HEK293T (cell line): Measurements from ENCODE around the gene OR1B1.

Source experiments
- CTCF ChIA-PET: fragments of 350-600 bp; formaldehyde crosslinking; extraction: SDS; loops from one replicate; lab custom pipeline; 2021; ENCODE audit warnings: antibody characterized with exemption, inconsistent platforms; lab: Yijun Ruan, JAX
- POLR2A ChIA-PET: fragments of 350-600 bp; formaldehyde crosslinking; extraction: SDS; loops from one replicate; lab custom pipeline; 2020; ENCODE audit warnings: antibody characterized with exemption, inconsistent platforms; lab: Yijun Ruan, JAX
- DNase-seq: peaks from one replicate; pipeline ENCODE4 v3.0.0; 2012; ENCODE audit warnings: mixed read lengths; ENCODE audit errors: extremely low spot score
- ARNT ChIP-seq: fragments of 450-650 bp; IDR thresholded peaks from 2 replicates; pipeline ENCODE4 v1.6.1; 2017; ENCODE audit warnings: mild to moderate bottlenecking
- BHLHE40 ChIP-seq: fragments of 450-650 bp; IDR thresholded peaks from 2 replicates; pipeline ENCODE4 v1.6.1; 2016; ENCODE audit warnings: mild to moderate bottlenecking, moderate library complexity, borderline replicate concordance
- CTBP1 ChIP-seq: fragments of 450-650 bp; IDR thresholded peaks from 2 replicates; pipeline ENCODE4 v1.6.1; 2016; ENCODE audit warnings: borderline replicate concordance
- ELF4 ChIP-seq: fragments of 450-650 bp; IDR thresholded peaks from 2 replicates; pipeline ENCODE4 v1.6.1; 2017; ENCODE audit warnings: antibody characterized with exemption
- FOXA1 ChIP-seq: fragments of 450-650 bp; IDR thresholded peaks from 2 replicates; pipeline ENCODE4 v1.6.1; 2016; ENCODE audit warnings: mild to moderate bottlenecking
- FOXK2 ChIP-seq: fragments of 450-650 bp; IDR thresholded peaks from 2 replicates; pipeline ENCODE4 v1.6.1; 2016; ENCODE audit warnings: mild to moderate bottlenecking
- FOXM1 ChIP-seq: fragments of 450-650 bp; IDR thresholded peaks from 2 replicates; pipeline ENCODE4 v1.6.1; 2017; ENCODE audit warnings: mild to moderate bottlenecking, borderline replicate concordance
- HDGF ChIP-seq: fragments of 450-650 bp; IDR thresholded peaks from 2 replicates; pipeline ENCODE4 v1.6.1; 2017; ENCODE audit warnings: antibody characterized with exemption, borderline replicate concordance
- L3MBTL2 ChIP-seq: fragments of 450-650 bp; conservative IDR thresholded peaks from 2 replicates; pipeline ENCODE4 v1.6.1; 2016; ENCODE audit warnings: mild to moderate bottlenecking
- LEF1 ChIP-seq: fragments of 450-650 bp; IDR thresholded peaks from 2 replicates; pipeline ENCODE4 v1.6.1; 2017; ENCODE audit warnings: mild to moderate bottlenecking, borderline replicate concordance
- NFRKB ChIP-seq: fragments of 450-650 bp; IDR thresholded peaks from 2 replicates; pipeline ENCODE4 v1.6.1; 2016; ENCODE audit warnings: mild to moderate bottlenecking, moderate library complexity
- SP1 ChIP-seq: fragments of 450-650 bp; IDR thresholded peaks from 2 replicates; pipeline ENCODE4 v1.6.1; 2017
- SUZ12 ChIP-seq: fragments of 450-650 bp; IDR thresholded peaks from 2 replicates; pipeline ENCODE4 v1.6.1; 2016; ENCODE audit warnings: mild to moderate bottlenecking
- TARDBP ChIP-seq: fragments of 450-650 bp; IDR thresholded peaks from 2 replicates; pipeline ENCODE4 v1.6.1; 2016
- ZNF384 ChIP-seq: fragments of 450-650 bp; IDR thresholded peaks from 2 replicates; pipeline ENCODE4 v1.6.1; 2016
- TF ChIP-seq, protein P1 (sequence below): fragments of 450-650 bp; IDR thresholded peaks from 2 replicates; pipeline ENCODE4 v1.6.1; 2016

Gene OR1B1

DNA sequence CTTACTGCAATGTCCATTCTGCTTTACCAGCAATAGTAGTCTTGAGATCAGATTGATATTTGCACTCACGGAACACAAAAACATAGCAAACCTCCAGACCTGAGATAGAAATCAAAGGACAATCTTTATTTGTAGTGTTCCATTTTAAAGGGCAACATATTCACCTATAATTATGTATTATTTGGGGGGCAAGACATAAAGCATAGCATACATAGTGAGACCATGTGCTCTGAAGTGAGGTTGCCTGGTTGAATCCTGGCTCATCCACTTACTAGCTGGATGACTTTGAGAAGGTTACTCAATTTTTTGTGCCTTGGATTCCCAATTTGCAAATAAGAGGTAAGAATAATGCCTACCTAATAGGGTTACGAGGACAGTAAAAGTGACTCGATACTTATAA is at the start of gene OR1B1:
Gene OR1B1, minus strand, starts transcription at position 101 of the 400 bp plus-strand sequence.
- TF ChIP-seq L3MBTL2: no peak
- no peak for TF ChIP-seq FOXM1
- no peak for TF ChIP-seq TARDBP
- no peak for TF ChIP-seq ARNT
- TF ChIP-seq NFRKB: no peak
- no peak for TF ChIP-seq BHLHE40
- TF ChIP-seq ZNF384: no peak
- no peak for TF ChIP-seq HDGF
- DNase-seq: no peak
- ChIA-PET CTCF (no interaction called here), POLR2A (no interaction called here)

DNA sequence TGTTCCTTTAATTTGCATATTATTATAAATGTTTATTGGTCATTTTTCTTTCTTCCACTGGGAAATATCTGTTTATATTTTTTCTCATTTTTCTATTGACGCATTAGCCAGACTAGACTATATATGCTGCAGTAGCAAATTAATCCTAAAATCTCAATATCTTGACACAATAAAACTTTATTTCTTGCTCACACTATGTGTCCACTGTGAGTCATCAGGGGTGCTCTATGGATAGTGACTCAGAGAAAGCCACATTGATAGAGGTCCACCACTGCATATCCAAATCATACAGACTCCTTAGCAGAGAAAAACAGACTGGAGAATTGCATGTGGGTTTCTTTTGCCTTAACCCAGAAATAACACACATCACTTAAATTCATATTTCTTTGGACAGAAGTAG is 38.3 kb upstream of the OR1B1 start:
- CTCF ChIA-PET: no interaction called here
- POLR2A ChIA-PET: no interaction called here
- DNase-seq: no peak

DNA sequence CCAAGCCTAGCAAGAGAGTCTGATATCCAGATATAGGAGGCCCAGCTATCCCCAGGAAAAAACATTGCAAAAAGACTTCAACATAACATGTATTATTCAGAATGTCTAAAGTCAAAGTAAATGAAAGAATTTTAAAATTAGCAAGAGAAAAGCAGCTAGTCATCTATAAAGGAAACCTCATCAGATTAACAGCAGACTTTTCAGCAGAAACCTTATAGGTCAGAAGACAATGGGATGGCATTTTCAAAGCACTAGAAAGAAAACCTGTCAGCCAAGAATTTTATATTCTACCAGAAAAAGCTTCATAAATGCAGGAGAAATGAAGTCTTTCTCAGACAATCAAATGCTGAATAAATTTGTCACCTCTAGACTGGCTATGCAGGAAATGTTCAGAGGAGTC is 27.4 kb upstream of the OR1B1 start:
- no peak for DNase-seq
- POLR2A ChIA-PET: no interaction called here
- CTCF ChIA-PET: no interaction called here
- TF ChIP-seq HDGF: no peak
- no peak for TF ChIP-seq BHLHE40
- TF ChIP-seq L3MBTL2: no peak
- no peak for TF ChIP-seq NFRKB
- TF ChIP-seq, protein P1, sequence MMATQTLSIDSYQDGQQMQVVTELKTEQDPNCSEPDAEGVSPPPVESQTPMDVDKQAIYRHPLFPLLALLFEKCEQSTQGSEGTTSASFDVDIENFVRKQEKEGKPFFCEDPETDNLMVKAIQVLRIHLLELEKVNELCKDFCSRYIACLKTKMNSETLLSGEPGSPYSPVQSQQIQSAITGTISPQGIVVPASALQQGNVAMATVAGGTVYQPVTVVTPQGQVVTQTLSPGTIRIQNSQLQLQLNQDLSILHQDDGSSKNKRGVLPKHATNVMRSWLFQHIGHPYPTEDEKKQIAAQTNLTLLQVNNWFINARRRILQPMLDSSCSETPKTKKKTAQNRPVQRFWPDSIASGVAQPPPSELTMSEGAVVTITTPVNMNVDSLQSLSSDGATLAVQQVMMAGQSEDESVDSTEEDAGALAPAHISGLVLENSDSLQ: no peak
- TF ChIP-seq LEF1: no peak
- TF ChIP-seq FOXK2: no peak
- TF ChIP-seq CTBP1: no peak
- TF ChIP-seq FOXA1: no peak
- TF ChIP-seq SUZ12: no peak
- TF ChIP-seq TARDBP: no peak
- no peak for TF ChIP-seq FOXM1
- no peak for TF ChIP-seq ZNF384

More for the DNA sequence above, 38.3 kb upstream of the OR1B1 start:
- TF ChIP-seq SUZ12 (no peak), ELF4 (no peak), ZNF384 (no peak), HDGF (no peak), BHLHE40 (no peak), SP1 (no peak), FOXK2 (no peak)

DNA sequence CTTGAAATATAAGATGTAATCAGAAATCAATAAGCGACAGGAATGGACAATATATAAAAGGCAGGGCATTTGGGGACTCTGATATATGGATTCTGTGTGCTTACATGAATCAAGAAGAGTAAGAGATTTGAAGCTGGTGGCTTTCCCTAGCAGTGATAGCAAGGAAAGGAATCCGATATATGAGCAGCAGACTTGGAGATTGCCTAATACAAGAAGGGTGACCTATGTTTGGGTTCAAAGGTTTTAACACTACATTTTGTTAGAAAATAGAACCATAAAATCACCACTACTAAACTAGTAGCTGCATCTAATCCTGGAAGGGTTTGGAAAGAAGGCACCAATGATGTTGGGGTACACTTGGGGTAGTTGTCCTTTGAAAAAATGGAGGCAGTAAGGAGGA is 15.1 kb upstream of the OR1B1 start:
- TF ChIP-seq BHLHE40 (no peak), HDGF (no peak), ARNT (no peak), ELF4 (no peak), FOXK2 (no peak), ZNF384 (no peak), L3MBTL2 (no peak), CTBP1 (no peak), FOXA1 (no peak), SP1 (no peak), TARDBP (no peak), FOXM1 (no peak), SUZ12 (no peak)
- TF ChIP-seq, protein P1: no peak
- ChIA-PET POLR2A (no interaction called here), CTCF (no interaction called here)
- DNase-seq: no peak

DNA sequence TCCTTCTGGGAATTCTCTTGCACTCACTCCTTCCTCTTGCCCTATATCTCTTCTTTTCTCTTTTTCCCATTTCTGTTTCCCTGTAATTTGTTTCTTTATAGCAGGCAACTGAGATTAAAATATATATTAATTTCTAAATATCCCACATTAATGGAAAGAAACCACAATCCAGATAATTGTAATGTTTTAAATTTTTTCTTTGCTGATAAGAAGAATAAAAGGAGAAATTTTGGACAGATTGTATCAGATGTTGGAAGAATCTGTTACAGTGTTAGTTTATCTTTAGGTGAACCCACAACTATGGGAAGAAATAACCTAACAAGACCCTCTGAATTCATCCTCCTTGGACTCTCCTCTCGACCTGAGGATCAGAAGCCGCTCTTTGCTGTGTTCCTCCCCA is 4.0 kb upstream of the OR1B1 start, which contains the start of gene OR1L1:
Gene OR1L1, plus strand, starts transcription at position 301 of the 400 bp plus-strand sequence. Its CDS starts 0 bp downstream, at position 301.
- POLR2A ChIA-PET: no interaction called here
- CTCF ChIA-PET: no interaction called here
- no peak for DNase-seq
- no peak for TF ChIP-seq ELF4
- TF ChIP-seq LEF1: no peak
- TF ChIP-seq SUZ12: no peak
- TF ChIP-seq, protein P1: no peak
- TF ChIP-seq L3MBTL2: no peak
- no peak for TF ChIP-seq CTBP1
- no peak for TF ChIP-seq HDGF
- no peak for TF ChIP-seq FOXM1
- no peak for TF ChIP-seq BHLHE40
- TF ChIP-seq ZNF384: no peak
- no peak for TF ChIP-seq FOXK2
- no peak for TF ChIP-seq ARNT
- TF ChIP-seq TARDBP: no peak
- no peak for TF ChIP-seq NFRKB
- TF ChIP-seq FOXA1: no peak
- TF ChIP-seq SP1: no peak

DNA sequence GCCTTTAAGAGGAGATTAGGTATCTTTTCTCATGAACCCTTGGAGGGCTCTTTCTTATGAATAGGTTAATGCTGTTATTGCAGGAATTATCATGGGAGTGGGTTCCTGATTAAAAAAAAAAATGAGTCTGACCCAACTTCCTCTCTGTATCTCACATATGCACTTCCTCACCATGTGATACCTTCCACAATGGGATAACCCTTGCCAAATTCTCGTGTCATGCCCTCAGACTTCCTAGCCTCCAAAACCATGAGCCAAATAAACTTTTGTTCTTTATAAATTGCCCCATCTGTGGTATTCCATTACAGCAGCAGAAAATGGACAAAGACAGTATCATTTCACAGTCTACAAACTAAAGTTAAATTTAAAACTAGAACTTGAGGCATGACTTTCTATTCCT is 1.0 kb downstream of the OR1B1 start:
- DNase-seq: no peak
- TF ChIP-seq, protein P1: no peak
- TF ChIP-seq ELF4 (no peak), L3MBTL2 (no peak), NFRKB (no peak), SP1 (no peak), ARNT (no peak), SUZ12 (no peak), FOXA1 (no peak)
- ChIA-PET POLR2A (no interaction called here), CTCF (no interaction called here)
